Measurements from ENCODE around the gene SLC35D1. TPM values are rescaled to one million over a fixed set of nuclear protein-coding genes. Genes with fewer than 3 reads are reported as not detected.
A peak's percentile ranks its signal among the peaks of the same experiment; 100 is the strongest.

SLC35D1 gene
- total and polyA plus RNA-seq, 4 donors, result 22.9 to 100 (median 29.5) TPM

GRCh38 chr1:67058242-67058641 lies 4.3 kb upstream of the SLC35D1 start:
- no peak overlapping the region for H3K4me3 ChIP-seq (ENCODE audit: low read depth in 1 of 3, low read length in 3 of 3)
- no peaks in the 10 kb centered on the region for H3K36me3 ChIP-seq (ENCODE audit: control insufficient read depth in 4 of 4, insufficient read depth in 3 of 4, low read depth in 1 of 4, low read length in 3 of 4)
- TF ChIP-seq HNF4G (IDR thresholded peaks at IDR 0.05) (peak; percentile 32), TAF1 (conservative IDR thresholded peaks at IDR 0.05) (no peak), FOXA1 (IDR thresholded peaks at IDR 0.05) (no peak), RAD21 (IDR thresholded peaks at IDR 0.05) (peak in 1 of 2 donors; percentile 11), RXRA (IDR thresholded peaks at IDR 0.05) (peak in 1 of 2 donors; percentile 20), SP1 (IDR thresholded peaks at IDR 0.05) (peak; percentile 52), FOXA2 (IDR thresholded peaks at IDR 0.05) (no peak), HNF4A (conservative IDR thresholded peaks at IDR 0.05) (peak; percentile 70 to 86)
- TF ChIP-seq, protein P1, sequence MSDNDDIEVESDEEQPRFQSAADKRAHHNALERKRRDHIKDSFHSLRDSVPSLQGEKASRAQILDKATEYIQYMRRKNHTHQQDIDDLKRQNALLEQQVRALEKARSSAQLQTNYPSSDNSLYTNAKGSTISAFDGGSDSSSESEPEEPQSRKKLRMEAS (IDR thresholded peaks at IDR 0.05), result no peak
- TF ChIP-seq, protein P2, sequence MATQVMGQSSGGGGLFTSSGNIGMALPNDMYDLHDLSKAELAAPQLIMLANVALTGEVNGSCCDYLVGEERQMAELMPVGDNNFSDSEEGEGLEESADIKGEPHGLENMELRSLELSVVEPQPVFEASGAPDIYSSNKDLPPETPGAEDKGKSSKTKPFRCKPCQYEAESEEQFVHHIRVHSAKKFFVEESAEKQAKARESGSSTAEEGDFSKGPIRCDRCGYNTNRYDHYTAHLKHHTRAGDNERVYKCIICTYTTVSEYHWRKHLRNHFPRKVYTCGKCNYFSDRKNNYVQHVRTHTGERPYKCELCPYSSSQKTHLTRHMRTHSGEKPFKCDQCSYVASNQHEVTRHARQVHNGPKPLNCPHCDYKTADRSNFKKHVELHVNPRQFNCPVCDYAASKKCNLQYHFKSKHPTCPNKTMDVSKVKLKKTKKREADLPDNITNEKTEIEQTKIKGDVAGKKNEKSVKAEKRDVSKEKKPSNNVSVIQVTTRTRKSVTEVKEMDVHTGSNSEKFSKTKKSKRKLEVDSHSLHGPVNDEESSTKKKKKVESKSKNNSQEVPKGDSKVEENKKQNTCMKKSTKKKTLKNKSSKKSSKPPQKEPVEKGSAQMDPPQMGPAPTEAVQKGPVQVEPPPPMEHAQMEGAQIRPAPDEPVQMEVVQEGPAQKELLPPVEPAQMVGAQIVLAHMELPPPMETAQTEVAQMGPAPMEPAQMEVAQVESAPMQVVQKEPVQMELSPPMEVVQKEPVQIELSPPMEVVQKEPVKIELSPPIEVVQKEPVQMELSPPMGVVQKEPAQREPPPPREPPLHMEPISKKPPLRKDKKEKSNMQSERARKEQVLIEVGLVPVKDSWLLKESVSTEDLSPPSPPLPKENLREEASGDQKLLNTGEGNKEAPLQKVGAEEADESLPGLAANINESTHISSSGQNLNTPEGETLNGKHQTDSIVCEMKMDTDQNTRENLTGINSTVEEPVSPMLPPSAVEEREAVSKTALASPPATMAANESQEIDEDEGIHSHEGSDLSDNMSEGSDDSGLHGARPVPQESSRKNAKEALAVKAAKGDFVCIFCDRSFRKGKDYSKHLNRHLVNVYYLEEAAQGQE (IDR thresholded peaks at IDR 0.05), result no peak
- TF ChIP-seq, protein P3, sequence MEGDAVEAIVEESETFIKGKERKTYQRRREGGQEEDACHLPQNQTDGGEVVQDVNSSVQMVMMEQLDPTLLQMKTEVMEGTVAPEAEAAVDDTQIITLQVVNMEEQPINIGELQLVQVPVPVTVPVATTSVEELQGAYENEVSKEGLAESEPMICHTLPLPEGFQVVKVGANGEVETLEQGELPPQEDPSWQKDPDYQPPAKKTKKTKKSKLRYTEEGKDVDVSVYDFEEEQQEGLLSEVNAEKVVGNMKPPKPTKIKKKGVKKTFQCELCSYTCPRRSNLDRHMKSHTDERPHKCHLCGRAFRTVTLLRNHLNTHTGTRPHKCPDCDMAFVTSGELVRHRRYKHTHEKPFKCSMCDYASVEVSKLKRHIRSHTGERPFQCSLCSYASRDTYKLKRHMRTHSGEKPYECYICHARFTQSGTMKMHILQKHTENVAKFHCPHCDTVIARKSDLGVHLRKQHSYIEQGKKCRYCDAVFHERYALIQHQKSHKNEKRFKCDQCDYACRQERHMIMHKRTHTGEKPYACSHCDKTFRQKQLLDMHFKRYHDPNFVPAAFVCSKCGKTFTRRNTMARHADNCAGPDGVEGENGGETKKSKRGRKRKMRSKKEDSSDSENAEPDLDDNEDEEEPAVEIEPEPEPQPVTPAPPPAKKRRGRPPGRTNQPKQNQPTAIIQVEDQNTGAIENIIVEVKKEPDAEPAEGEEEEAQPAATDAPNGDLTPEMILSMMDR (IDR thresholded peaks at IDR 0.05; ENCODE audit: low read depth, low read length, missing input control), result no peak
- TF ChIP-seq, protein P4, sequence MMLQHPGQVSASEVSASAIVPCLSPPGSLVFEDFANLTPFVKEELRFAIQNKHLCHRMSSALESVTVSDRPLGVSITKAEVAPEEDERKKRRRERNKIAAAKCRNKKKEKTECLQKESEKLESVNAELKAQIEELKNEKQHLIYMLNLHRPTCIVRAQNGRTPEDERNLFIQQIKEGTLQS (IDR thresholded peaks at IDR 0.05), result no peak
- no peaks in the 10 kb centered on the region for H3K9me3 ChIP-seq (ENCODE audit: control insufficient read depth in 4 of 4, low read length in 3 of 4)
- 88% methylated on average over 1 of the region's 1 CpG for WGBS
- H3K27ac ChIP-seq (ENCODE audit: low read depth in 1 of 2, low read length in 2 of 2), result no peak overlapping the region
- DNase-seq (ENCODE audit: low spot score), result no peak
- H3K9ac ChIP-seq (ENCODE audit: low read depth in 1 of 2, low read length in 2 of 2), result no peak overlapping the region
- peaks cover 0 to 6% (median 3%) of the 10 kb centered on the region in 4 donors for H3K4me1 ChIP-seq (ENCODE audit: control insufficient read depth in 4 of 4, insufficient read depth in 4 of 4, low read length in 3 of 4)
- H3K27me3 ChIP-seq (ENCODE audit: control insufficient read depth in 4 of 4, insufficient read depth in 4 of 4, low read length in 3 of 4), result no peaks in the 10 kb centered on the region

- Histone ChIP-seq H3K27me3 (ENCODE audit: control insufficient read depth in 4 of 4, insufficient read depth in 4 of 4, low read length in 3 of 4) (no peaks in the 10 kb centered on the region), H3K9ac (ENCODE audit: low read depth in 1 of 2, low read length in 2 of 2) (peak overlapping the region; percentile 66 to 99), H3K4me1 (ENCODE audit: control insufficient read depth in 4 of 4, insufficient read depth in 4 of 4, low read length in 3 of 4) (peaks cover 2 to 28% (median 20%) of the 10 kb centered on the region in 4 donors), H3K9me3 (ENCODE audit: control insufficient read depth in 4 of 4, low read length in 3 of 4) (no peaks in the 10 kb centered on the region), H3K36me3 (ENCODE audit: control insufficient read depth in 4 of 4, insufficient read depth in 3 of 4, low read depth in 1 of 4, low read length in 3 of 4) (peaks cover 0 to 17% (median 8%) of the 10 kb centered on the region in 4 donors), H3K27ac (ENCODE audit: low read depth in 1 of 2, low read length in 2 of 2) (peak overlapping the region; percentile 97 to 98), H3K4me3 (ENCODE audit: low read depth in 1 of 3, low read length in 3 of 3) (peak overlapping the region; percentile 85 to 97 (median 97))
- 0% methylated on average over 34 of the region's 34 CpGs for WGBS
- TF ChIP-seq EGR1 (IDR thresholded peaks at IDR 0.05; ENCODE audit: low read depth in 2 of 2) (no peak), ZBTB33 (IDR thresholded peaks at IDR 0.05) (no peak), GABPA (IDR thresholded peaks at IDR 0.05 in 1 of 2, conservative IDR thresholded peaks at IDR 0.05 in 1 of 2) (no peak), RAD21 (IDR thresholded peaks at IDR 0.05) (no peak), YY1 (IDR thresholded peaks at IDR 0.05) (no peak)
- DNase-seq (ENCODE audit: low spot score), result peak; percentile 70
Observed at GRCh38 chr1:67053535-67053784, 488 bp downstream of the SLC35D1 start.

All from liver (tissue), 9 donors.